Fibroblast of mammary gland (primary cell): ENCODE measurements around the gene PTMS.

ENCODE experiments used
- DNase-seq: peaks from one replicate; pipeline ENCODE4 v3.0.0-alpha.2; 2010; ENCODE audit warnings: low read depth
- H3K4me3 ChIP-seq: 2 replicates; pipeline ENCODE4 v1.5.1; 2011; ENCODE audit warnings: low read depth, mild to moderate bottlenecking, low read length, moderate library complexity; ENCODE audit not compliant: control insufficient read depth
- TF ChIP-seq, protein P1 (sequence below): conservative IDR thresholded peaks from 2 replicates; pipeline ENCODE4 v1.5.1; 2011; ENCODE audit warnings: low read depth, low read length, inconsistent platforms; ENCODE audit not compliant: control insufficient read depth, insufficient read depth

The PTMS gene

DNA sequence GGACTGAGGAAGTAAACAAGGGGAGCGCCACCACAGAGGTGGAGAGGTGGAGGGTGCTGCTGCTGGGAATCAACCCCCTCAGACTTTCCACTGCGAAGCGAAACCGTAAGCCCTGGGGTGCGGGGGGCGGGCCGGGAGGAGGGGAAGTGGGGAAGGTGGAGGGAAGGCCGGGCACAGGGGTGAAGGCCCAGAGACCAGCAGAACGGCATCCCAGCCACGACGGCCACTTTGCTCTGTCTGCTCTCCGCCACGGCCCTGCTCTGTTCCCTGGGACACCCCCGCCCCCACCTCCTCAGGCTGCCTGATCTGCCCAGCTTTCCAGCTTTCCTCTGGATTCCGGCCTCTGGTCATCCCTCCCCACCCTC is 6.2 kb downstream of the PTMS start, which contains the start of gene LAG3:
Gene LAG3, plus strand, starts transcription at position 190 of the 365 bp plus-strand sequence. CDS start 333 bp downstream, outside the sequence.
- DNase-seq: no peak
- TF ChIP-seq, protein P1, sequence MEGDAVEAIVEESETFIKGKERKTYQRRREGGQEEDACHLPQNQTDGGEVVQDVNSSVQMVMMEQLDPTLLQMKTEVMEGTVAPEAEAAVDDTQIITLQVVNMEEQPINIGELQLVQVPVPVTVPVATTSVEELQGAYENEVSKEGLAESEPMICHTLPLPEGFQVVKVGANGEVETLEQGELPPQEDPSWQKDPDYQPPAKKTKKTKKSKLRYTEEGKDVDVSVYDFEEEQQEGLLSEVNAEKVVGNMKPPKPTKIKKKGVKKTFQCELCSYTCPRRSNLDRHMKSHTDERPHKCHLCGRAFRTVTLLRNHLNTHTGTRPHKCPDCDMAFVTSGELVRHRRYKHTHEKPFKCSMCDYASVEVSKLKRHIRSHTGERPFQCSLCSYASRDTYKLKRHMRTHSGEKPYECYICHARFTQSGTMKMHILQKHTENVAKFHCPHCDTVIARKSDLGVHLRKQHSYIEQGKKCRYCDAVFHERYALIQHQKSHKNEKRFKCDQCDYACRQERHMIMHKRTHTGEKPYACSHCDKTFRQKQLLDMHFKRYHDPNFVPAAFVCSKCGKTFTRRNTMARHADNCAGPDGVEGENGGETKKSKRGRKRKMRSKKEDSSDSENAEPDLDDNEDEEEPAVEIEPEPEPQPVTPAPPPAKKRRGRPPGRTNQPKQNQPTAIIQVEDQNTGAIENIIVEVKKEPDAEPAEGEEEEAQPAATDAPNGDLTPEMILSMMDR: no peak
- no peak within 1 kb of the TSS for H3K4me3 ChIP-seq

DNA sequence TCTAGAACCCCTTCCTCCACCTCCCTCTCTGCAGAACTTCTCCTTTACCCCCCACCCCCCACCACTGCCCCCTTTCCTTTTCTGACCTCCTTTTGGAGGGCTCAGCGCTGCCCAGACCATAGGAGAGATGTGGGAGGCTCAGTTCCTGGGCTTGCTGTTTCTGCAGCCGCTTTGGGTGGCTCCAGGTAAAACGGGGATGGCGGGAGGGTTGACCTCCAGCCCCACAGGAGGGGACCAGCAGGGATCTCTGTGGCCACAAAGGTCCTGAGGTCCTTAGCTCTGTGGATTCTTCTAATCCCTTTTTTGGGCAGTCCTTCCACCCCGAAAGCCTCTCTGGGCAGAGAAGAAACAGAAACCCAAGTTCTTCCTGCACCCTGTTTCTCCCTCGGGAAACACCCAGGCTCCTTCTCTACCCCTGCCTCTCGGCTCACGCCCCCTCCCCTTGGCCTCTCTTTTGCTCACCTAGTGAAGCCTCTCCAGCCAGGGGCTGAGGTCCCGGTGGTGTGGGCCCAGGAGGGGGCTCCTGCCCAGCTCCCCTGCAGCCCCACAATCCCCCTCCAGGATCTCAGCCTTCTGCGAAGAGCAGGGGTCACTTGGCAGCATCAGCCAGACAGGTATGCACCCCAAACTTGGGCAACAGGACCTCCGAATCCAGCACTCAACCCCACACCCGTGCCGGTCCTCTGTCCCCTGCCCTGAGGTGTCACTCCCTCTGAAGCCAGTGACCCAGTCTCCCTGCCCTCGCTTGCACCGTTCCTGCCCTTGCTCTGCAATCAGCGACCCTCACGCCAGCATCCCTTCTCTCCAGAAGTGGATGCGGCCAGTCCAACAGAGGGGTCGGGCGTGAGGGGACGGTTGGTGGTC is 6.8 kb downstream of the PTMS start:
- no peak for DNase-seq
- TF ChIP-seq, protein P1: no peak
- H3K4me3 ChIP-seq: no peak overlapping the region

DNA sequence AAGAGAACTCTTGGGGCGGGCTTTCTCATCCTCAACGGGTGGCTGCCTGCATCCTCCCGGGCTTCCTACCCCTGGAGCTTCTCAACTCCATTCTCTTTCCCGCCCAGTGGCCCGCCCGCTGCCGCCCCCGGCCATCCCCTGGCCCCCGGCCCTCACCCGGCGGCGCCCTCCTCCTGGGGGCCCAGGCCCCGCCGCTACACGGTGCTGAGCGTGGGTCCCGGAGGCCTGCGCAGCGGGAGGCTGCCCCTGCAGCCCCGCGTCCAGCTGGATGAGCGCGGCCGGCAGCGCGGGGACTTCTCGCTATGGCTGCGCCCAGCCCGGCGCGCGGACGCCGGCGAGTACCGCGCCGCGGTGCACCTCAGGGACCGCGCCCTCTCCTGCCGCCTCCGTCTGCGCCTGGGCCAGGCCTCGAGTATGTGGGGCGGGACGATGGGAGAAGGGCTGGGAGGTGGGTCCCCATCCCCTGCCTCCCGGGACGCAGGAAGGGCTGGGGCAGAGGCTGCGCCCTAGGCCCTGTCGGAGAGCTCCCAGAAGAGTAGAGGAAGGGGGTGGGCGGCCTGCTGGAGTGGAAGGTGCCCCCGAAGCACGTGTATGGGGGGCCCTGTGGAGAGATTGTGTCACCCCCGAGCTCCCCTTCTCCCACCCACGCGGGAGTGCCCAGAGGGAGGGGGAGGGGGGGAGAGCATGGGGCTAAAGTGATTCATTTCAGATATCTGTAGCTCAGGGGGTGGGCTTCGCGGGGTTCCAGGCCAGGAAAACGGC is 7.6 kb downstream of the PTMS start:
- H3K4me3 ChIP-seq: no peak overlapping the region
- no peak for DNase-seq

DNA sequence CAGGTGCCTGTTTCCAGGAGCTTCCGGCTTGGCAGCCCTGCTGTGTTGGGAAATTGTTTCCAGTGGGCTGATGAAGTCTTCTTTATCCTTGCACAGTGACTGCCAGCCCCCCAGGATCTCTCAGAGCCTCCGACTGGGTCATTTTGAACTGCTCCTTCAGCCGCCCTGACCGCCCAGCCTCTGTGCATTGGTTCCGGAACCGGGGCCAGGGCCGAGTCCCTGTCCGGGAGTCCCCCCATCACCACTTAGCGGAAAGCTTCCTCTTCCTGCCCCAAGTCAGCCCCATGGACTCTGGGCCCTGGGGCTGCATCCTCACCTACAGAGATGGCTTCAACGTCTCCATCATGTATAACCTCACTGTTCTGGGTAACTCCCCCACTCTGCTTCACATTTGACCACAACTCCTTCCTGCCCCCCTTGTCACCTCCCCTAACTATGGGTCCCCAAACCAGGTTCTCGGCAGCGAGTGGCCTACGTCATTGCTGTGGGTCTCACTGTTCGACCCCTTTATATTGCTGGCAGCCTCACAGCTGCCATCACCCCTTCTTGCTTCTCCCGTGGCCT is 8.4 kb downstream of the PTMS start:
- no peak for DNase-seq
- H3K4me3 ChIP-seq: no peak overlapping the region

More for the DNA sequence above, 7.6 kb downstream of the PTMS start:
- TF ChIP-seq, protein P1: no peak

DNA sequence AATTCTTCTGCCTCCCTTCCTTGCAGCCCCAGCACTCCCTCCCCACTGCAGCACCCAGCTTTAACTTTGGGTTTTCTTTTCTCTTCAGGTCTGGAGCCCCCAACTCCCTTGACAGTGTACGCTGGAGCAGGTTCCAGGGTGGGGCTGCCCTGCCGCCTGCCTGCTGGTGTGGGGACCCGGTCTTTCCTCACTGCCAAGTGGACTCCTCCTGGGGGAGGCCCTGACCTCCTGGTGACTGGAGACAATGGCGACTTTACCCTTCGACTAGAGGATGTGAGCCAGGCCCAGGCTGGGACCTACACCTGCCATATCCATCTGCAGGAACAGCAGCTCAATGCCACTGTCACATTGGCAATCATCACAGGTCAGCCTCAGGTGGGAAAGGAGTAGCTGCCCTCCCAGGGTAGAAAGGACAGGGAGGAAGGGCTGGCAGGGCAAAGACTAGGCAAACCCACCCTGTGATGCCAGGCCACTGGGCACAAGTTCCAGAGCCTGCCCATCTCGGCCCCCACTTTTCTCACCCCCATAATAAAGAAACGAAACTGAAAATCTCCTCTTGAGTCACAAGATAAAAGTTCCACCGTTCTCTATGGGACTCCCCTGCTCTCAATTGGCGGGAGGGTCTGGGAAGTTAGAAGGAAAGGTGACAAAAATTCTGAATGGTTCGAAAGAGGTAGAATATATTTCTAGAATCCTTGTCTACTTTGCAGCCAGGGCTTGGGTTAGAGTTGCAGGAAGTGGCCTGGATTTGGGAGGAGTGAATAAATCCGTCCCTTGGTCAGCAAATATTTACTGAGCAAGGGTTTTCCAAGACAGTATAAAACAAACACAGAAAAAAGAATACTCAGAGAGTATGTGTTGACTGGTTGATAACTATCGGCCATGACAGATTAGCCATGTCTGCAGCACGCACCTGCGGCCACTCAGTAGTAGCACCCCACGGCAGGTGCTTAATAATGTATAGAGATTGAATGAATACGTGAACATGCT is 9.3 kb downstream of the PTMS start:
- TF ChIP-seq, protein P1: no peak
- no peak overlapping the region for H3K4me3 ChIP-seq
- no peak for DNase-seq

More for the DNA sequence above, 8.4 kb downstream of the PTMS start:
- TF ChIP-seq, protein P1: no peak
